Left lobe of liver (tissue), 2 donors: ENCODE data around the gene TMEM181. TPM values are rescaled to one million over a fixed set of nuclear protein-coding genes. Genes with fewer than 3 reads are reported as not detected.
"Not testable (repeated sequence)": the region's sequence is repeated elsewhere in the genome, so short reads cannot be mapped to it uniquely, and the experiment has no call there.

ENCODE experiments used
- ATAC-seq: fragments of 200-7000 bp; cut with Tn5 transposase; one replicate; pipeline ENCODE4 v1.9.1; 2020; ENCODE audit warnings: mild to moderate bottlenecking, moderate library complexity
- DNase-seq: peaks from one replicate; pipeline ENCODE4 v3.0.0-alpha.2; 2020; ENCODE audit warnings: low spot score
- total RNA-seq: library from RNA; stranded (reverse); gene quantifications from one replicate; pipeline ENCODE4 v1.2.1, GENCODE V29; 2021
- donor health status: DM: no; HTN: no; CAD: no; lungs with moderate emphysema.
- donor health status: DM: no; HTN: yes; CAD: no.

The TMEM181 gene
- total RNA-seq, 1 donor from 2014 or later = 12.0 TPM

- no peak for ATAC-seq
Observed at GRCh38 chr6:158591810-158592209, 31.9 kb downstream of the TMEM181 start.

DNA sequence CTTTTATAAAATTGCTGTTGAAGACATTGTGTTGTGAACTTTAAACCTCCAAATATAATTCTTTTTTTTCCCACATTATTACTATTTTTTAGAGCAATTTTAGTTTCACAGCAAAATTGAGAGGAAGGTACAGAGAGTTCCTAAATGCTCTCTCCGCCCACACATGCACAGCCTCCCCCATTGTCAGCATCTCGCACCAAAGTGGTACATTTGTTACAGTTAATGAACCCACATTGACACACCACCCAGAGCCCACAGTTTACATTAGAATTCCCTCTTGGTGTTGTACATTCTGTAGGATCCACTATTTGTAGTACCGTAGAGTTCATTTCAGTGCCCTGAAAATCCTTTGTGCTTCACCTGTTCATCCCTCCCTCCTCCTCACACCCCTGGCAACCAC is 33.8 kb downstream of the TMEM181 start:
- DNase-seq (no peak), ATAC-seq (no peak)

More at GRCh38 chr6:158591810-158592209, 31.9 kb downstream of the TMEM181 start:
- no peak for DNase-seq

DNA sequence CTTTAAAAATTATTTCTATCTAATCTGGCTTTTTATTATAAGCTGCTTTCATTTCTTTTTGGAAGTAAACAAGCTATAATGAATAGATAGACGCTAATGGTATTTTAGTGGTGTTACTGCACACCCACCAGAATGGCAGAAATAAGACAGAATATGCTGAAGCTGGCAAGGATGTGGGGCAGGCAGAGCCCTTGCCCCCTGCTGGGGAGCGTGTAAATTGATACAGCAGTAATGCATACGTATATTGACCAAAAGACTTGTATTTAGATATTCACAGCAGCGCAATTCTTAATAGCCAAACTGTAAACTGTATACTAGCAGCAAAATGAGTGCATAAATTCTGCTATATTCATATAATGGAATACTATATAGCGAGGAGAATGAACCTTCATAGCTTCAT is 35.3 kb downstream of the TMEM181 start:
- no peak for ATAC-seq
- no peak for DNase-seq

DNA sequence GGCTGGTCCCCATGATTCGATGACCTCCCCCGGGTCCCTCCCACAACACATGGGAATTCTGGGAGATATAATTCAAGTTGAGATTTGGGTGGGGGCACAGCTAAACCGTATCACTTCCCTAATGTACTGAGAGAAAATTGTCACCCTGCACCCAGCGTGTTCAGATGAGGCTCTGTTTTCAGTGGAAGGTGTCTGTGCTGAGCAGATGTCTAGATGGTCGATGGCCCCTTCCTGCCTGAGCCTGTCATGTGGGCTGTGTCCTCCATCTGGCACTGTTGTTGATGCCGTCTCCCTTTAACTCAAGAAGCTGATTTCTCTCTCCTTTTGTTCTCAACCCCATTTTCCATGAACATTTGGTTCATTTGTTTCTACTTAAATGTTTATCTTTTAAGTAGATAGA is 37.0 kb downstream of the TMEM181 start:
- ATAC-seq = no peak
- no peak for DNase-seq

DNA sequence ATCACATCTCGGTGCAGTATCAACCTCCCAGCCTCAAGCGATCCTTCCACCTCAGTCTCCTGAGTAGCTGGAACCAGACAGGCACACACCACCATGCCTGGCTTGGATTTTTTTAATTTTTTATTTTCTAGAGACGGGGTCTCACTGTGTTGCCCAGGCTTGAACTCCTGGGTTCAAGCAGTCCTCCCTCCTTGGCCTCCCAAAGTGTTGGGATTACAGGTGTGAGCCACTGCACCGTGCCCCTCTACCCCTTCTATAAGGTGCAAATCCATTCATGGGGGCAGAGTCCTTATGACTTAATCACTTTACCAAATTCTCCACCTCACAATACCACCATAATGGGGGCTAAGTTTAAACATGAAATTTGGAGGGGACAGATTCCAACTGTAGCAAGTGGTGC is 37.7 kb downstream of the TMEM181 start:
- no peak for DNase-seq
- no peak for ATAC-seq

DNA sequence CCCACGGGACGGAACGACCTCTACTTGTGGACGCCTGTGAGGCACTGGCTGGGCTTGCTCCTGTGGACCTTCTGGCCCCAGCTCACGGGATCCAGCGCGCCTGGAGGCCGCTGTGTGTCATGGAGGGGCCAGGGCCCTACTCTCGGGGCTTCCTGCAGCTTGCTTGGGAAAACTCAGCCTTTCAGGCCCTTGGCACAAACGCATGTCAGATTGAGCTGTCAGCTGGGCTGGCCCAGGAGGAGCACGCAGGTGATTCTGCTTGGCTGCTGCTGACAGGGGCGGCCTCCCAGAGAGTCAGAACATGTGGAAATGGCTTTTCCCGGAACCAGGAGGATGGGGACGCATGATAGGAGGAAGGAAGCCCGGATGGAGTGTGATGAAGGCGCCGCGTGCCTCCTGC is 39.7 kb downstream of the TMEM181 start:
- ATAC-seq (no peak), DNase-seq (no peak)

GRCh38 chr6:158603261-158604047 is 43.6 kb downstream of the TMEM181 start:
- ATAC-seq (no peak), DNase-seq (no peak)

DNA sequence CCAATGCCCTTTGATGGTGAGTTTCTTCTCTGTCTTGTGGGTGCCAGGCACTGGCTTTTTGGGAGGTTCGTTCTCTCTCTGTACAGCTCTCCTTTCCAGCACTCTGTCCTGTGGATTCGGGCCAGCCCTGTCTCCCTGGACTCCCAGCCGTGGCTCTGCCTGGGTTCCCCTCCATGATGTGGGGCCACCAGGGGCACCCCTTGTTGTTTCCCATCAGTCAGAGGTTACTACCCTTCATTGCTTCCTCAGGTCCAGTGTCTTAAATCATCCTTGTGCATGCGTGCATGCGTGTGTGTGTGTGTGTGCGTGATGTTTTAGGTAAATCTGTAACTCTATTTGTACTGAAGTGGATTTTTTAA is 44.1 kb downstream of the TMEM181 start:
- no peak for ATAC-seq
- peak; percentile 29 for DNase-seq

DNA sequence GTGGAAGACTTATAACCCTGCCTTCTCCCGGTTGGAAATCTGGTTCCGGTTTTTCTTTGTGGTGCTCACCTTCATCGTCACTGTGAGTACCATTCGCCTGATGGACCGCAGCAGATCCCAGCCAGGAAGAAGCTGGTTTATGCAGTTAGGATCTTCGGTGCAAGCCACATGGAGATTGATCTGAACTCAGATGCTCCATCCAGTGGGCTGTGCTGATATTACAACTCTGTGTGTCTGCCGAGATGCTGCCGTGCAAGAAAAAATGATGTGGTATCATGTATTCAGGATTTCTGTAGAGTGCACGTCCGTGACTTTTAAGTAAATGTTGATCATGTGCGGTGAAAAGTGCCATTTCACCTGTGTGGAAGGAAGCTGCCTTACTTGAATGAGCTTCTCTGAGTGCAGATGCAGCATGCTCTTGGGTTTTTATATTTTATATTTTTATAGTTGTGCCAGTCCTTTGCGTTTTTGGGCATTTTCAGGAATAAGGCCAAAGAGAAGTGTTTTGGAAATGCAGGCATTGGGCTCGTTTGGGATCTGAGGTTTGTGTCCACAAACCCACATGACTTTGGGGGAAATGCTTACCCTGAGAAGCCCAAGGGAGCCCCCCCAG is 45.5 kb downstream of the TMEM181 start:
- ATAC-seq = peak; percentile 96
- DNase-seq = peak; percentile 54

DNA sequence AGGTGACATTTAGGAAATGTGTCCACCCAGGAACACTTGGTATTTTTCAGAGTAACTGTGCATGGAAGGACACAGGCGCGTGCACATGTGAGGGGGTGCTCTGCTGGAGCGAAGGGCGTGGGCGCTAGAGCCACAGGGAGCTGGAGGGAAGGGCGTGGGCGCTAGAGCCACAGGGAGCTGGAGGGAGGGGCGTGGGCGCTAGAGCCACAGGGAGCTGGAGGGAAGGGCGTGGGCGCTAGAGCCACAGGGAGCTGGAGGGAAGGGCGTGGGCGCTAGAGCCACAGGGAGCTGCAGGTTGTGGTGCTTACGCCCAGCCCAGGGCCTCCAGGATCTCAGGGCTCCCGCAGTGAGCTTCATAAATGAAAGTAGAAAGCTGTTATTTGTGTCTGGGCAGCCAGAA is 46.1 kb downstream of the TMEM181 start:
- not testable (repeated sequence) for ATAC-seq
- peak; percentile 29 for DNase-seq

- no peak for DNase-seq
- no peak for ATAC-seq
Observed at GRCh38 chr6:158606935-158607334, 47.0 kb downstream of the TMEM181 start.

GRCh38 chr6:158607411-158608170 is 47.7 kb downstream of the TMEM181 start:
- peak; percentile 18 for DNase-seq
- no peak for ATAC-seq

- ATAC-seq = no peak
- DNase-seq = peak; percentile 31
Observed at GRCh38 chr6:158608221-158608620, 48.3 kb downstream of the TMEM181 start.

DNA sequence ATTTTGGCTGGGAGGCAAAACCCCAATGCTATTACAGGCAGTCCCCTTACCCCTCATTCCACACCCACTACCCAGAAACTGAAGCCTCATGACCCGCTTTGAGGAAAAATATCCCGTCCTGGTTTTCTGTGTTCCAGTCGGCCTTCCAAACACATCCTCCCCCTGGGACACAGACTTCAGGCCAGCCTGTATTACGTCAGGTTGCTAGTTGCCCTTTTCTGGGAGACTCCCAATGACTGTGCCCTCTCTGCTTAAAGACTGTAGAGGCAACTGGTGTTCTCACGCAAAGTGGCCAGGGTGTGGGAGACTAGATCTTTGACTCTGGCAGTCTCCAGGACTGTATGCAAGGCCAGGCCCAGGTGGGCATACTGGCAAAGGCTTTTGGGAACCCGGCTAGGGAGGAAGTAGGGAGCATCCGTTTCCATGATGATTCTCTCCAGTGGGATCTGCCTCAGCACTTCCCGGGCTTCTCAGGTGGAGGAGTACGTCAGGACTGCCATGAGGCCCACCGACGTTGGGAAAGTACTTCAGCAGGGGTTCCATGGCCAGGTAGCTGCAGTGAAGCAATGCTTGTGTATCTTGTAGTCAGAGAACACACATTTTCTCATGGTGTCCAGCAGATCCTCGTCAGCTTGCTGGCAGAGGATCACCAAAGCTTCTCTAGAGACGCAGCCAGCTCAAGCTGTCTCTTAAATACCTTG is 49.7 kb downstream of the TMEM181 start:
- DNase-seq (peak; percentile 29), ATAC-seq (no peak)

DNA sequence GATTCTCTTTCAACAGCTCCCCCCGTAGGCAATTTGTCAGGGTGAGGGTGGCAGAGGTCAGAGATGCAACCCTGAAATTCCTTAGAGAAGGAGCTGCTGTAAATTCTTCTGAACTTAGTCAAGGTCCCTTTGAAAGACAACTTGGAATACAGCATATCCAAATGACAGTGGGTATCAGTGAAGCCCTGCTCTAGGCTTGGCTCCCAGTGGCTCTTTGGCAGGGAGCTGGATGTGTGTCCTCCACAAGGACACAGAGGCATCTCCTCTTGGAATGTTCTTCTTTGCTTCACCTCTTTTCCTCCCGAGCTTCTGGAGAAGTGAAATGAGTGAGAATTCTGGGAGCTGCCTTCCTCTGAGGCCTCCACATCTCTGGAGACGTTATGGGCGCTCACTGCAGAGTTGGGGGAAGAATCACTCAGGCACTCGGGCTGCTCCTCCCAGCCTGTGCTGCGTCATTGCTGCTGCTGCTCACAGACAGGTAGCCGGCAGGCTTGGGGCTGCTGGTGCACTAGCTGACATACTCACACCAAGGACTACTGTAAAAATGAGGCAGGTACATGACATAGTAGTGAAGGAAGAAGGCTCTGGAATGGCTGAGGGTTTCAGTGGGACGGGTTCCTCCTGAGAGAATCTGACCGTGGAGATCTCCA is 50.6 kb downstream of the TMEM181 start:
- DNase-seq (peak; percentile 26), ATAC-seq (no peak)

DNA sequence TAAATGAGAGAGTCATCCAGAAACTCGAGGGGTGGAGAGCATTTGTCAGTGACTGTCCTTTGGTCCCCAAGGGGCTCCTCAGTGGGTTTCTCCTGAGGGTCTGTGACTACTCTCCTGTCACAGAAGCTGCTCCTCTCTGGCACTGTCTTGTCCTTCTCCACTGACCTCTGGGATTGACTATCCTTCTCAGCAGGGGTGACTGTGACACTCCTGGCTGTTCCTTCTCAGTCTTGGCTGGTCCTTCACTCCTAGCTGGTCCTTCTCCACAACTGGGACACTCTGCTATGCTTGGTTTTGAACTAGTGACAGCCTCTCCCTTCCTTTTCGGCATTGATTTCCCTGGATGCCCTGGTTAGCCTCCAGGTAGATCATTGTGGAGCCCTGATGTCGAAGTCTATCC is 51.1 kb downstream of the TMEM181 start:
- no peak for DNase-seq
- no peak for ATAC-seq

DNA sequence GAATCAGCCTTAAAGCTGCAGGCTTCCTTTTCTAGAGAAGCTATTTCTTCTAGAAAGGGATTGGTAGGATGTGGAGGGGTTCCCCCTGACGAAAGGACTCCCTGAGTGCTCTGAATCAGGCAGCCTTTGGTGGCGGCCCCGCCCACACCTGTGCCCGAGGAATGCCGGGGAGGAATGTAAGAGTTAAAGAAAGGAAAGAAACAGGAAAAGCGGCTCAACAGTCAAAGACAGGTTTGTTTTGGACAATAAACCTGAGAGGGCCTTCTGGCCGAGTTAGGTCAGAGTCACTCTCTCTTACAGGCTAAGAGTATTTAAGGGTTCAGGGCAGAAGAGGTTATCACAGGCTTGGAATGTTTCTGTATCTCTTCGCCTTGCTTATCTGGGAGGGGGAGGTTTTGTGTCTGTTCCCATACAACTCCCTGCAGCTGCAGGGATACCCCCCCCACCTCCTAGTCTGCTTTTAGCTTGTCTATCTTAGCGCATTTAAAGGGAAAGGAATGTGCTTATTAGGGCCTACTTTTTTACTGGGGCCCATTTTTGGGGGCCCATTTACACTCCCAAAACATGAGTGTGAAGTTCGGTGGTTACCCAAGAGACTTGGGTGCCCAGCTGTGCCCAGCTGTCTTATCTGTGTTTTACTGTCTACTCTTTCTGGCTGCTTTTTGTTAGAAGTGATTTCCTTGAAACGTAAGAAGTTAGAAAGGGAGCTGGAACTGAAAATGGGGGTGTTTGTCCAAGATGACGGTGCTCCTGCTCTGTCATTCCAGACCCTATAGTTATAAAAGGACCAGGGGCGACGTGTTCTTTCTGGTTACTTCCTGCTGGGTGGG is 51.9 kb downstream of the TMEM181 start:
- DNase-seq (peak; percentile 24), ATAC-seq (no peak)

- not testable (repeated sequence) for ATAC-seq, DNase-seq
Observed at GRCh38 chr6:158614606-158615005, 54.7 kb downstream of the TMEM181 start.

- not testable (repeated sequence) for ATAC-seq, DNase-seq
Observed at GRCh38 chr6:158618289-158618688, 58.4 kb downstream of the TMEM181 start.
